HFF-Myc (cell line): Measurements from ENCODE around the gene DCHS2.
A peak's percentile ranks its signal among the peaks of the same experiment; 100 is the strongest.

Source experiments
- DNase-seq: peaks from one replicate; pipeline ENCODE4 v3.0.0-alpha.2; 2011; ENCODE audit warnings: low read depth; ENCODE audit errors: extremely low read depth
- H3K4me3 ChIP-seq: replicated peaks from 2 replicates; pipeline ENCODE4 v1.5.1; 2011; ENCODE audit warnings: low read depth, mild to moderate bottlenecking, control low read depth, low read length
- CTCF ChIP-seq: IDR thresholded peaks from 2 replicates; pipeline ENCODE4 v1.5.1; 2012; ENCODE audit warnings: mild to moderate bottlenecking, low read depth, low read length, control low read depth; ENCODE audit errors: missing control alignments

Gene DCHS2

GRCh38 chr4:154507156-154507555, 15.6 kb upstream of the DCHS2 start:
- TF ChIP-seq CTCF, result no peak
- DNase-seq, result no peak
- no peak overlapping the region for H3K4me3 ChIP-seq

DNA sequence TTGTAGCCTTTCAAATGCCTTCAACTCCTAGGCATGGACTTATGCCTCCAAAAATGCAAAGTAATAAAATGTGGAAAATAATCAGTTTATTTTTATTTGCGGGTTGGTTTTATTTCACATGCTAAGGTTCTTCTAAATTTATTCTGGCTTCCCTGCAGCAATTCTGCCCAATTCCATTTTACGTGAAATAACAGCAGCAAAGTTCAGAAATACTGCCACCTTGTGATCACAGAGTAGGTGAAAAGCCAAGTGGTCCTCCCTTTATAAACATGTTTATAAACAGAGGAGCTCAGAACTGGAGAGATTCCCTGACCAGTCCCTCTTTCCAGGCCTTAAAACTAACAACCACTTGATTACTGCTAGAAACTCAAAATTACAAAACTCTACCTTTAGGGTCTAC, 14.7 kb upstream of the DCHS2 start:
- TF ChIP-seq CTCF, result peak; percentile 46
- H3K4me3 ChIP-seq, result no peak overlapping the region
- DNase-seq, result no peak

- no peak overlapping the region for H3K4me3 ChIP-seq
- no peak for DNase-seq
- TF ChIP-seq CTCF, result peak; percentile 45
Measured at GRCh38 chr4:154503598-154503997, 12.0 kb upstream of the DCHS2 start.

- no peak for TF ChIP-seq CTCF
- no peak for DNase-seq
Measured at GRCh38 chr4:154502111-154502510, 10.5 kb upstream of the DCHS2 start.

GRCh38 chr4:154497889-154498288, 6.3 kb upstream of the DCHS2 start:
- DNase-seq, result no peak
- TF ChIP-seq CTCF, result no peak
- no peak overlapping the region for H3K4me3 ChIP-seq

More at GRCh38 chr4:154502111-154502510, 10.5 kb upstream of the DCHS2 start:
- H3K4me3 ChIP-seq, result no peak overlapping the region

DNA sequence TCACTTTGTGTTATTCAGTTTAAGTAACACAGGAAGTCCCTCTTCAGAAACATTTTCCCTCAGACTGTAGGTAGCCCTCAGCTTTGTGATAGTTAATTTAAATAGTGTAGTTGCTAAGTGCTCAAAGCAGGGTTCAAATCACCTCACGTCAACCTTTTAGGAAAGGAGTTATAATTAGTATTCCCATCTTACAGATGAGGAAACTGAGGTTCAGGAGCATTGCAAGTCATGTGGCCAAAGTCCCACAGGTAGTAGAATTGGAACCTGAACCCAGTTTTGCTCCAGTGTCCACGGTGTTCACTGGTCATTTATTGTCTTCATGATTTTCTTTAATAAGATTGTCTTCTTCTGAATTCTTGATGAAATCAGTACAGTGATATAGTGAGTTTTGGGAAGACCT, 4.3 kb upstream of the DCHS2 start:
- DNase-seq, result no peak
- no peak for TF ChIP-seq CTCF
- no peak overlapping the region for H3K4me3 ChIP-seq

DNA sequence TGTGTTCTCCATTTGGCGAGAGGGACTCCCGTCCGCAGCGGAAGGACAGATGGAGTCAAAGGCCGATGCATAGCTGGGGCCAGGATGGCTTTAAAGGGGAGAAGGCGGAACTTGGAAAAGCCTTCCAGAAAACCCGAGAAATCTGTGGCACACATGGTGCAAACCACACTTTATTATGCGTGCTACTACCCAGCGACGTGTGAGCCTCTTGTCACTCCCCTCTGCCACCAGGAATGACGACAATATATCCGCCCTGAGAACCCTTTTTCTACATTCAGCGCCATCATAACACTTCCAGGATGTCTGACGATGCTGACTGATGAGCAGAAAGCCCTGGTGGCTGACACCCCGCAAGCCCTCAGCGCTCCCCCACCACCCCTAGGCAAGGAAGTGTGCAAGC, 689 bp upstream of the DCHS2 start:
- no peak overlapping the region for H3K4me3 ChIP-seq
- DNase-seq, result no peak
- no peak for TF ChIP-seq CTCF
